Uterus (tissue), 4 donors: ENCODE measurements around the gene PEPD. TPM values are rescaled to one million over a fixed set of nuclear protein-coding genes. Genes with fewer than 3 reads are reported as not detected.

ENCODE experiments used
- DNase-seq, 2 donors: peaks; one replicate each; pipeline ENCODE4 v3.0.0-alpha.2; 2019 to 2020
- H3K27ac ChIP-seq, 2 donors: fragments of 200-600 bp; sonication (generic); 1 replicate in 1 of 2; 2 replicates in 1 of 2; pipeline ENCODE4 v1.5.1; 2016 to 2018
- H3K27me3 ChIP-seq, 2 donors: fragments of 200-600 bp; sonication (generic); one replicate each; pipeline ENCODE4 v1.5.1; 2018 to 2019; ENCODE audit warnings: control low read depth in 1 of 2
- H3K36me3 ChIP-seq, 2 donors: fragments of 200-600 bp; sonication (generic); one replicate each; pipeline ENCODE4 v1.5.1; 2019; ENCODE audit warnings: control low read depth in 1 of 2
- H3K4me1 ChIP-seq, 2 donors: fragments of 200-600 bp; sonication (generic); one replicate each; pipeline ENCODE4 v1.5.1; 2018 to 2019; ENCODE audit warnings: control low read depth in 1 of 2
- H3K4me3 ChIP-seq, 2 donors: fragments of 200-600 bp; sonication (generic); 1 replicate in 1 of 2; 2 replicates in 1 of 2; pipeline ENCODE4 v1.5.1; 2018 to 2019; ENCODE audit warnings: mild to moderate bottlenecking in 1 of 2
- H3K9me3 ChIP-seq, 2 donors: fragments of 200-600 bp; sonication (generic); one replicate each; pipeline ENCODE4 v1.5.1; 2019; ENCODE audit warnings: control low read depth in 1 of 2
- CTCF ChIP-seq, 4 experiments: fragments of 200-600 bp in 2 of 4; fragments of 450-650 bp in 2 of 4; sonication (generic) in 2 of 4; IDR thresholded peaks; one replicate each; pipeline ENCODE4 v1.5.1; 2016 to 2019; ENCODE audit warnings: antibody characterized with exemption in 4 of 4, mild to moderate bottlenecking in 2 of 4, moderate library complexity in 1 of 4
- POLR2A ChIP-seq, 2 donors: fragments of 450-650 bp; IDR thresholded peaks; one replicate each; pipeline ENCODE4 v1.6.1; 2016; ENCODE audit warnings: antibody characterized with exemption in 2 of 2, mild to moderate bottlenecking in 1 of 2, moderate library complexity in 1 of 2
- intact Hi-C: fragments of 100-400 bp; cut with DNase I; formaldehyde crosslinking; loops from one replicate; pipeline ENCODE4 v1.15.1; 2023; ENCODE audit warnings: low total_unique reads
- total RNA-seq, 4 donors: library from RNA; depleted of rRNA in 3 of 4; stranded (reverse); fragments of >200 nt in 3 of 4; gene quantifications; one replicate each; pipeline versions ENCODE4 v1.1.0 to v1.2.4, GENCODE V29; 2014 to 2023
- donor health status: DM: yes; HTN: yes; CAD: no.

Gene PEPD
- total RNA-seq, 4 donors from 2014 or later, result 26.1 to 47.0 (median 37.9) TPM

DNA sequence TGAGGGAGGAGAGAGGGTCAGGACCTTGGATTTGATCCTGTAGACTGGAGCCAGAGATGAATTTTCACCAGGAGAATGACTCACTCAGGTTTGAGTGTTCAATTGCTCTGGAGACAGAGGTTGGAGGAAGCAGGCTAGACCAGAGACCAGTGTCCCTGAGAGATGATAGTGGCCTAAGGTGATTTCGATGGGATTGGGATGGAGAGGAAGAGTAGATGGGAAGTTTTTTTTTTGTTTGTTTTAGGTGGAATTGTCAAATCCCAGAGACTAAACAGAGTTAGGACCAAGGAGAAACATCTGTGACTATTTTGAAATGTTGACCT is 145.8 kb downstream of the PEPD start:
- Histone ChIP-seq H3K4me3 (no peak overlapping the region), H3K9me3 (no peaks in the 10 kb centered on the region), H3K36me3 (no peaks in the 10 kb centered on the region), H3K27ac (peak overlapping the region; percentile 93 to 100), H3K27me3 (no peaks in the 10 kb centered on the region), H3K4me1 (peaks cover 0 to 9% of the 10 kb centered on the region in 2 donors)
- DNase-seq, result peak; percentile 61 to 69
- intact Hi-C loops, result no loop called here
- TF ChIP-seq CTCF (IDR thresholded peaks at IDR 0.05) (no peak), POLR2A (IDR thresholded peaks at IDR 0.05) (no peak)

- H3K27me3 ChIP-seq, result no peaks in the 10 kb centered on the region
- peaks cover 0 to 9% of the 10 kb centered on the region in 2 donors for H3K4me1 ChIP-seq
- peak overlapping the region; percentile 55 to 98 for H3K4me3 ChIP-seq
- no peaks in the 10 kb centered on the region for H3K36me3 ChIP-seq
- intact Hi-C loops, result no loop called here
- H3K9me3 ChIP-seq, result no peaks in the 10 kb centered on the region
- peak overlapping the region; percentile 93 to 100 for H3K27ac ChIP-seq
- no peak for DNase-seq
- no peak for TF ChIP-seq POLR2A (IDR thresholded peaks at IDR 0.05)
- TF ChIP-seq CTCF (IDR thresholded peaks at IDR 0.05), result no peak
Observed at GRCh38 chr19:33375156-33375836, 146.3 kb downstream of the PEPD start.

GRCh38 chr19:33374236-33374714 is 147.3 kb downstream of the PEPD start:
- peak overlapping the region; percentile 55 to 98 for H3K4me3 ChIP-seq
- H3K9me3 ChIP-seq, result no peaks in the 10 kb centered on the region
- peak in 1 of 2 donors; percentile 27 for DNase-seq
- H3K27me3 ChIP-seq, result no peaks in the 10 kb centered on the region
- peaks cover 0 to 9% of the 10 kb centered on the region in 2 donors for H3K4me1 ChIP-seq
- TF ChIP-seq POLR2A (IDR thresholded peaks at IDR 0.05) (no peak), CTCF (IDR thresholded peaks at IDR 0.05) (peak in 2 of 4 experiments; percentile 12 to 18)
- no peaks in the 10 kb centered on the region for H3K36me3 ChIP-seq
- peak overlapping the region; percentile 93 to 100 for H3K27ac ChIP-seq
- intact Hi-C loops, result no loop called here

DNA sequence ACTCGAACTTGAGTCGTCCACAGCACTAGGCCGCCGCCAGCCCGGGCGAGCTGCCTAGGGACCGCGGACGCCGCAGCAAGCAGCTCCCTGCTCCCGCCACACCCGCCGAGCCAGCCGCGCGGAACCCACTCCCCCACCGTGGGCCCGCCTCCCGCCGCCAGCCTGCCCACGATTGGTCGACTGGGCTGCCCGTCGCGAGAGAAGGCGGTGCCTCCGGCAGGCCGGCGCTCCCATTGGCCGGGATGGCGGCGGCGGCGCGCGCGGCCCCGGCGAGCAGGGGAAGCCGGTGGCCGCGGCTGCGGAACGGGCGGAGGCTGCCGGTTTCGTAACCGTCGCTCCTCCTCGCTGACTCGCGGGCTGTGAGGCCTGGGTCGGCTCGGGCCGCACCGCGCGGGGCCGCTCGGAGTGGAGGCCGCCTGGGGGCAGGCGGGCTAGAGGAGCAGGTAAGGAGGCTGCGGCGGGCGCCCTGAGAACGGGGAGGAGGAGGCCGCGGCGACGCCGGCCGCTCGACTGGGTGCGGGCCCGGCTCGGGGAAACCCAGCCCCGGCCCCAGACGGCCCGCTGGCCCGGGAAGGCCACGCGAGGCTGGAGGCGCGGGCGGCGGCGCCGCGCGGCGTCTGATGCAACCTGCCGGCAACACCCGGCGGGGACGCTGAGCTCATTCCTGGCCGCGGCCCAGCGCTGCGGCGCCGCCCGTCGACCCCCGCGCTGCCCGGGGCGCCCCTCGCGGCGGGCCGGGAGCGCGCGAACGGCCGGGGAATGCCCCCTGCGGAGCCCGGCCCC is 147.9 kb downstream of the PEPD start, which contains the start of gene CEBPG:
CEBPG (plus strand) TSS at position 257 of the 783 bp plus-strand sequence. CDS start 5,531 bp downstream, outside the sequence.
- peaks cover 0 to 9% of the 10 kb centered on the region in 2 donors for H3K4me1 ChIP-seq
- H3K9me3 ChIP-seq, result no peaks in the 10 kb centered on the region
- peak within 1 kb of the TSS; percentile 59 to 98 for H3K4me3 ChIP-seq
- H3K36me3 ChIP-seq, result no peaks in the 10 kb centered on the region
- peak within 1 kb of the TSS; percentile 93 to 100 for H3K27ac ChIP-seq
- TF ChIP-seq CTCF (IDR thresholded peaks at IDR 0.05) (peak in 1 of 4 experiments; percentile 46), POLR2A (IDR thresholded peaks at IDR 0.05) (peak; percentile 70 to 96)
- intact Hi-C loops, result no loop called here
- H3K27me3 ChIP-seq, result no peaks in the 10 kb centered on the region
- peak; percentile 90 to 96 for DNase-seq

- Histone ChIP-seq H3K4me3 (no peak overlapping the region), H3K27ac (no peak overlapping the region), H3K36me3 (no peaks in the 10 kb centered on the region), H3K9me3 (no peaks in the 10 kb centered on the region), H3K27me3 (no peaks in the 10 kb centered on the region), H3K4me1 (peaks cover 0 to 9% of the 10 kb centered on the region in 2 donors)
- intact Hi-C loops, result no loop called here
- TF ChIP-seq POLR2A (IDR thresholded peaks at IDR 0.05) (no peak), CTCF (IDR thresholded peaks at IDR 0.05) (no peak)
- DNase-seq, result no peak
Observed at GRCh38 chr19:33370783-33371182, 150.8 kb downstream of the PEPD start.
